ENCODE measurements around the gene AKNAD1.
"Not testable (repeated sequence)": the region's sequence is repeated elsewhere in the genome, so short reads cannot be mapped to it uniquely, and the experiment has no call there.

AKNAD1 gene

GRCh38 chr1:108792420-108792819, 64.5 kb downstream of the AKNAD1 start:
- DNase-seq (ENCODE audit: extremely low read depth in 1 of 2, low read depth in 1 of 2): no peak

DNA sequence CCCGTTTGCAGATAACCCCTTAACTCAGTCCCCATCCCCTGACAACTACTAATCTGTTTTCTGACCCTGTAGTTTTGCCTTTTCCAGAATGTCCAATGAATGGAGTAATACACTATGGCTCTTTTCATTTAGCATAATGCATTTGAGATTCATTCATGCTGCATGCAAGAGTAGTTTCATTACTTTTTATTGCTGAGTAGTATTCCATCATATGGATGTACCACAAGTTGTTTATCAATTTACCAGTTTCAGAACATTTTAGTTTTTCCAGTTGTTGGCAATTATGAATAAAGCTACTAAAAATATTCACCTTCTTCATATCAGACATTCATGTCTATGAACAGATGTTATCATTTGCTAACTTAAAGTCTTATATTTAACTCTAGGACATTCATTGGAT, 65.1 kb downstream of the AKNAD1 start:
- DNase-seq (ENCODE audit: extremely low read depth in 1 of 2, low read depth in 1 of 2): no peak

- DNase-seq (ENCODE audit: extremely low read depth in 1 of 2, low read depth in 1 of 2): no peak
Measured at GRCh38 chr1:108785880-108786279, 71.0 kb downstream of the AKNAD1 start.

DNA sequence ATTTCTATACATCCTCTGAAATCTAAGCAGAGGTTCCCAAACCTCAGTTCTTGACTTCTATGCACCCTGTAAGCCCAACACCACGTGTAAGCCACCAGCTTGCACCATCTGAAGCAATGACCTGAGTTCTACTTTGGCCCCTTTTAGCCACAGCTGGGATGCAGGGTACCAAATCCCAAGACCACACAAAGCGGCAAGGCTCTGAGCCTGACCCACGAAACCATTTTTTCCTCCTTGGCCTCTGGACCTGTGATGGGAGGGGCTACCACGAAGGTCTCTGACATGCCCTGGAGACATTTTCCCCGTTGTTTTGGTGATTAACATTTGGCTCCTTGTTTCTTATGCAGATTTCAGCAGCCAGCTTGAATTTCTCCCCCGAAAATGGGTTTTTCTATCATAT, 71.6 kb downstream of the AKNAD1 start:
- no peak for DNase-seq (ENCODE audit: extremely low read depth in 1 of 2, low read depth in 1 of 2)

DNA sequence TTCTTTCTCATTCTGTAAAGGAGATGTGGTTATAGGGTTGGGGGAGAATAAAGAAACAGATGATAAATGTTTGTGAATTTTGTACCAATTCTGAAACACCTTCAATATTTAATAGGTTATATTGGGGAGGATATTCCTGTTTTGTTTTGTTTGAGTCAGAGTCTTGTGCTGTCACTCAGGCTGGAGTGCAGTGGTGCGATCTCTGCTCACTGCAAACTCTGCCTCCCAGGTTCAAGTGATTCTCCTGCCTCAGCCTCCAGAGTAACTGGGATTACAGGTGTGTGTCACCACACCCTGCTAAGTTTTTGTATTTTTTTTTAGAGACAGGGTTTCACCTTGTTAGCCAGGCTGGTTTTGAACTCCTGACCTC, 75.3 kb downstream of the AKNAD1 start:
- DNase-seq (ENCODE audit: extremely low read depth in 1 of 2, low read depth in 1 of 2): not testable (repeated sequence)

DNA sequence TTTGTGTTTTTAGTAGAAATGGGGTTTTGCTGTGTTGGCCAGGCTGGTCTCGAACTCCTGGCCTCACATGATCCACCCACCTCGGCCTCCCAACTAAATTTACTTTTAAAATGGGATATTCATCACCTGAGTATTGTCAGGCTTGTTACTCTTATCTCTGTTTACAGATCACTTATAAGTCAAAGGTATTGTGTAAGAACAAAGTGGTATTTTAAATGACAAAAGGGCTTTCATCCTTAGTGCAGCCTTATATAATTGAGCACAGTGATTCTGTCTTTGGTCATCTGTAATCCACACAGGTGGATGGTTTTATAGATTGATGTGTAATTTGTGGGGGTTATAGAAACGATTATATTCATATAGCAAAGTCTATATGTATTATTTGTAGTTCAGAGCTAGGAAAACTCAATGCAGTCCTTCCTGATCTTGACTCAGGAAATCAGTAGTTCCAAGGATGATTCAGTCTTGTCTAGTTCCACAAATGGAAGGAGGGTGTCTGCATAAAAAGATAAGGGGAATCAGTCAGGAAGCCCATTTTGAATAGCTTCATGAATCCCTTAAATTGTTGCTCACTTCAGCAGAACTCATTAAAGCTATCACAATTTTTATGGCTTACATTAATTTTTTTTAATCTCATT, 75.8 kb downstream of the AKNAD1 start:
- no peak for DNase-seq (ENCODE audit: extremely low read depth in 1 of 2, low read depth in 1 of 2)

DNA sequence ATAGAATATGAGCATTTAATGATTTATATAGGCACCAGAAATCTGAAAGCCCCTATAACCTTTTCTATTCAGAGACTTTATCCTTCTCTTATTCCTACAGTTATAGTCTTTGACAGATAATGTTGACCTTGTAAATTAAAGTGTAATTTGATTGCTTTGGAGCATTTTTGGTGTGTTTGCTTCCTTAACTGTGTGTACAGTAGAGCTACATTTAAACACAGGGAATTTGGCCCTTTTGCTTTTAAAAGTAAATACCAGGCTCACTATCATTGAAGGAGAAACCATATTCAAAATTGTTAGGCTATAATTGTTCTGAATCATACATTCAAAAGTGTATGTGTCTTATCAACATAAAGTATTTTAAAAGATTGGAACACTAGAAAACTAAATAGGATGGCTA, 77.4 kb downstream of the AKNAD1 start:
- no peak for DNase-seq (ENCODE audit: extremely low read depth in 1 of 2, low read depth in 1 of 2)

GRCh38 chr1:108777839-108778238, 79.1 kb downstream of the AKNAD1 start:
- no peak for DNase-seq (ENCODE audit: extremely low read depth in 1 of 2, low read depth in 1 of 2)

GRCh38 chr1:108767708-108768107, 89.2 kb downstream of the AKNAD1 start:
- no peak for DNase-seq (ENCODE audit: extremely low read depth in 1 of 2, low read depth in 1 of 2)

DNA sequence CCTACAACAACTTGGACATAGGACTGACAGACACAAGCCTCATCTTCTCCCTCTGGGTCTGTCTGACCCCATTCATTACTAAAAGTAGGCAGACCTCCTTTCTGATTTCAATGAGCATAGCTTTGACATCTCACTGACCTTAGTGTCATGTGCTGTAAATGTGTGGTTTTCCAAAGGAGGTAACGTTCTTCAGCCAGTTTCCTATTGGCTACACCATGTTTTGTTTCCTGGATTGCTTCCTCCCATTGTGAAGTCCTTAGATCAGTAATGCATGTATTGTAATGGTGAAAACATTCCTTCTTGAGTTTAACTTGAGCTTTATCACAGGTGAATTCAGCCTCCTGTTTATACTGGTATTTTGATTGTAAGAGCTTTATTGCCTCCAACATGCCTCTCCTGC, 89.8 kb downstream of the AKNAD1 start:
- DNase-seq (ENCODE audit: extremely low read depth in 1 of 2, low read depth in 1 of 2): no peak
